CD14-positive monocyte (primary cell): Measurements from ENCODE around the gene BTBD9. TPM values are rescaled to one million over a fixed set of nuclear protein-coding genes. Genes with fewer than 3 reads are reported as not detected.

ENCODE experiments used
- DNase-seq, 3 donors: peaks; one replicate each; pipeline ENCODE4 v3.0.0-alpha.2; 2011 to 2022
- H2AFZ ChIP-seq: 2 replicates; pipeline ENCODE4 v1.6.0; 2012; ENCODE audit warnings: mild to moderate bottlenecking, low read depth, low read length, inconsistent platforms; ENCODE audit not compliant: insufficient read depth, poor library complexity, severe bottlenecking
- H3K27ac ChIP-seq, 2 donors: 1 replicate in 1 of 2; 2 replicates in 1 of 2; pipeline ENCODE4 v1.5.1; 2012 to 2013; ENCODE audit warnings: low read length in 2 of 2, control low read depth in 1 of 2, inconsistent platforms in 1 of 2, low read depth in 1 of 2, mild to moderate bottlenecking in 1 of 2
- H3K27me3 ChIP-seq, 2 donors: one replicate each; pipeline versions ENCODE4 v1.6.0 to v1.6.1; 2011 to 2013; ENCODE audit warnings: low read length in 2 of 2; ENCODE audit not compliant: control insufficient read depth in 2 of 2, insufficient read depth in 2 of 2
- H3K36me3 ChIP-seq, 2 donors: replicated peaks in 1 of 2; 1 replicate in 1 of 2; 2 replicates in 1 of 2; pipeline versions ENCODE4 v1.5.1 to v1.6.1; 2012 to 2013; ENCODE audit warnings: low read length in 2 of 2, control low read depth in 1 of 2, inconsistent platforms in 1 of 2, mild to moderate bottlenecking in 1 of 2; ENCODE audit not compliant: insufficient read depth in 2 of 2, control insufficient read depth in 1 of 2
- H3K4me1 ChIP-seq, 2 donors: 1 replicate in 1 of 2; 2 replicates in 1 of 2; pipeline versions ENCODE4 v1.5.1 to v1.6.1; 2012 to 2013; ENCODE audit warnings: low read length in 2 of 2, control low read depth in 1 of 2, inconsistent platforms in 1 of 2, mild to moderate bottlenecking in 1 of 2, moderate library complexity in 1 of 2; ENCODE audit not compliant: insufficient read depth in 2 of 2, control insufficient read depth in 1 of 2
- H3K4me2 ChIP-seq: replicated peaks from 2 replicates; pipeline ENCODE3; 2012; ENCODE audit warnings: low read length, moderate library complexity, mild to moderate bottlenecking; ENCODE audit not compliant: poor library complexity, severe bottlenecking; ENCODE audit errors: extremely low read depth
- H3K4me3 ChIP-seq, 3 experiments: fragments of 200-600 bp in 1 of 3; sonication (generic) in 1 of 3; replicated peaks in 1 of 3; 1 replicate in 2 of 3; 2 replicates in 1 of 3; pipeline ENCODE4 v1.5.1; 2011 to 2013; ENCODE audit warnings: low read length in 3 of 3, mild to moderate bottlenecking in 3 of 3, control low read depth in 2 of 3, low read depth in 2 of 3, inconsistent platforms in 1 of 3, moderate library complexity in 1 of 3
- H3K79me2 ChIP-seq: 2 replicates; pipeline ENCODE4 v1.6.0; 2012; ENCODE audit warnings: mild to moderate bottlenecking, control low read depth, inconsistent platforms, low read length, moderate library complexity; ENCODE audit not compliant: insufficient read depth
- H3K9ac ChIP-seq: 2 replicates; pipeline ENCODE4 v1.6.0; 2017; ENCODE audit warnings: low read length, mild to moderate bottlenecking; ENCODE audit not compliant: insufficient read depth, poor library complexity, severe bottlenecking
- H3K9me3 ChIP-seq, 2 donors: replicated peaks in 1 of 2; 1 replicate in 1 of 2; 2 replicates in 1 of 2; pipeline versions ENCODE4 v1.5.1 to v1.6.1; 2012 to 2013; ENCODE audit warnings: low read length in 2 of 2, control low read depth in 1 of 2; ENCODE audit not compliant: control insufficient read depth in 1 of 2, insufficient read depth in 1 of 2
- H4K20me1 ChIP-seq: 2 replicates; pipeline ENCODE4 v1.6.0; 2012; ENCODE audit warnings: mild to moderate bottlenecking, low read length, control low read depth, moderate library complexity; ENCODE audit not compliant: insufficient read depth
- H3K27ac Mint-ChIP-seq, 7 donors: one replicate each; pipeline ENCODE4 v1.8.0; 2020; ENCODE audit warnings: mild to moderate bottlenecking in 7 of 7, mixed read lengths in 7 of 7, moderate library complexity in 6 of 7, inconsistent platforms in 2 of 7
- H3K27me3 Mint-ChIP-seq, 3 donors: one replicate each; pipeline ENCODE4 v1.8.0; 2021 to 2022; ENCODE audit warnings: low read depth in 3 of 3, mild to moderate bottlenecking in 3 of 3, mixed read lengths in 3 of 3, moderate library complexity in 3 of 3, inconsistent platforms in 1 of 3
- H3K36me3 Mint-ChIP-seq, 2 donors: one replicate each; pipeline ENCODE4 v1.8.0; 2020; ENCODE audit warnings: mixed read lengths in 2 of 2, inconsistent platforms in 1 of 2, mild to moderate bottlenecking in 1 of 2
- H3K4me1 Mint-ChIP-seq: one replicate; pipeline ENCODE4 v1.8.0; 2020; ENCODE audit warnings: mild to moderate bottlenecking, mixed read lengths
- H3K4me3 Mint-ChIP-seq, 2 donors: one replicate each; pipeline ENCODE4 v1.8.0; 2020; ENCODE audit warnings: mild to moderate bottlenecking in 2 of 2, mixed read lengths in 2 of 2, moderate library complexity in 1 of 2
- H3K9me3 Mint-ChIP-seq, 7 donors: one replicate each; pipeline ENCODE4 v1.8.0; 2020 to 2022; ENCODE audit warnings: mixed read lengths in 7 of 7, mild to moderate bottlenecking in 6 of 7, moderate library complexity in 6 of 7, inconsistent platforms in 2 of 7
- CTCF ChIP-seq: fragments of 200-600 bp; IDR thresholded peaks from one replicate; pipeline ENCODE4 v1.8.0; 2022; ENCODE audit warnings: antibody characterized with exemption, mild to moderate bottlenecking
- WGBS: methylation state at CpG from one replicate; pipeline ENCODE4 v1.1.5; 2013; ENCODE audit warnings: missing lambda C conversion rate; ENCODE audit not compliant: insufficient coverage; 5-methylcytosine and 5-hydroxymethylcytosine counted together
- intact Hi-C, 2 donors: fragments of 100-400 bp; cut with micrococcal nuclease; formaldehyde crosslinking; loops; one replicate each; pipeline versions ENCODE4 v1.15.0 to v1.15.1; 2023
- polyA plus RNA-seq, 3 donors: library from polyadenylated mRNA; depleted of rRNA in 1 of 3; unstranded in 2 of 3; stranded (reverse) in 1 of 3; fragments of 300-500 nt in 2 of 3; fragments of >200 nt in 1 of 3; fragmentation: Illumina TruSeq in 2 of 3; gene quantifications; 1 replicate in 2 of 3; 2 replicates in 1 of 3; pipeline ENCODE4 v1.2.3, GENCODE V29; 2012 to 2021

Gene BTBD9
- polyA plus RNA-seq, 3 donors: 5.2 to 7.5 (median 6.2) TPM

GRCh38 chr6:38193051-38193450, 446.7 kb downstream of the BTBD9 start:
- Histone ChIP-seq H3K36me3 (peaks cover 0 to 2% of the 10 kb centered on the region in 2 donors), H3K27me3 (no peaks in the 10 kb centered on the region), H3K9ac (no peak overlapping the region), H3K4me2 (no peak overlapping the region), H3K79me2 (no peaks in the 10 kb centered on the region), H3K9me3 (no peaks in the 10 kb centered on the region), H2AFZ (no peak overlapping the region), H3K4me3 (no peak overlapping the region), H3K4me1 (no peaks in the 10 kb centered on the region), H4K20me1 (no peaks in the 10 kb centered on the region), H3K27ac (no peak overlapping the region)
- no peak for DNase-seq
- Mint-ChIP-seq H3K9me3 (no peaks in the 10 kb centered on the region), H3K36me3 (peaks cover 0 to 5% of the 10 kb centered on the region in 2 donors), H3K27ac (no peak overlapping the region), H3K4me3 (no peak overlapping the region), H3K4me1 (no peaks in the 10 kb centered on the region), H3K27me3 (peaks cover 0 to 1% (median 0%) of the 10 kb centered on the region in 3 donors)
- TF ChIP-seq CTCF: no peak
- WGBS: no CpG with 5 or more reads among the region's 7 CpGs
- intact Hi-C loops: no loop called here

- no peaks in the 10 kb centered on the region for H3K9me3 ChIP-seq
- TF ChIP-seq CTCF: no peak
- intact Hi-C loops: no loop called here
- peaks cover 0 to 1% (median 0%) of the 10 kb centered on the region in 3 donors for H3K27me3 Mint-ChIP-seq
- H3K4me1 ChIP-seq: no peaks in the 10 kb centered on the region
- peaks cover 0 to 5% of the 10 kb centered on the region in 2 donors for H3K36me3 Mint-ChIP-seq
- H3K4me3 ChIP-seq: no peak overlapping the region
- no peaks in the 10 kb centered on the region for H3K4me1 Mint-ChIP-seq
- H3K9me3 Mint-ChIP-seq: no peaks in the 10 kb centered on the region
- no peaks in the 10 kb centered on the region for H4K20me1 ChIP-seq
- no peak overlapping the region for H3K27ac ChIP-seq
- no peaks in the 10 kb centered on the region for H3K79me2 ChIP-seq
- H3K36me3 ChIP-seq: peaks cover 0 to 2% of the 10 kb centered on the region in 2 donors
- no peak overlapping the region for H3K27ac Mint-ChIP-seq
- WGBS: no CpG with 5 or more reads among the region's 5 CpGs
- no peaks in the 10 kb centered on the region for H3K27me3 ChIP-seq
- H3K4me2 ChIP-seq: no peak overlapping the region
- H3K9ac ChIP-seq: no peak overlapping the region
- no peak overlapping the region for H2AFZ ChIP-seq
- H3K4me3 Mint-ChIP-seq: no peak overlapping the region
- no peak for DNase-seq
These were observed 447.2 kb downstream of the BTBD9 start for GRCh38 chr6:38192487-38192886.
